DMS53 treated with DMSO at 0.1 percent for 48 hours (cell line): Measurements from ENCODE around the gene NFIA.
A peak's percentile ranks its signal among the peaks of the same experiment; 100 is the strongest.

Source experiments
- DNase-seq: peaks from one replicate; lab custom pipeline; 2025; ENCODE audit not compliant: unreplicated experiment; lab: John Stamatoyannopoulos, UW

Gene NFIA

DNA sequence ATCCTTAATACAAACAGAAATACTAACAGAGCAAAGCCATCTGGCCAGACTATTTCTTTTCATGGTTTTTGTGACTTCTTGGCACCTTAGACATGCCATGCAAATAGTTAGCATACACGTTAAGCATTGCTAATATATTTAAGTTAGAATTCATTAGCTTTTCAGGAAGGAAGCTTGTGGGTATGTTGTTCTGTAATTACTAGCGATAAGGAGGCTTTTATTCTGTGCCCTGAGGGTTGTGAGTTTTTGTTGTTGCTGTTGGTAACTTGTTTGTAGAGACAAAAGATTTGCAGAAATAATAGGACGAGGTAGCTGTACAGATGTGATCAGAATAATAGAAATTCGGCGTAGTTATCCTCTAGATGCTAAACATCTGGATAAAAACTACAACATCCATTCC is 337.3 kb downstream of the NFIA start:
- no peak for DNase-seq

DNA sequence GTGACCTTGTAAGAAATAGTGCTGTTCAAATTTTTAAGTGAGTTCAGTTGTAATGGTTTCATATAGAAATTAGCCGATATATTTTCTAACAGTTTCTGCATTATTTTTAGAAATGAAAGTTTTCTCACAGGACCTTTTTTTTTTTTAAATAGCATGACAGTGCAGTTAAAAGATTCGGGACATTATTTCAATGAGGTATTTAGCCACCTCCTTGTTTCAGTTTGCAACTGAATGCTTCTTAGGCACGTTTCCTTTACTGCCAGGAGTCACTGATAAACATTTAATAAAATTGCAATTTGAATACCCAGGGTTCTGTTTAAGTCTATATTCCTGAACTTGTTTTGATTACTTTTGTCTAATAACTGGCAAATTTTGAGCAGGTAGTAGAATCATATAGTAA is 337.9 kb downstream of the NFIA start:
- no peak for DNase-seq

- no peak for DNase-seq
Observed at GRCh38 chr1:61420909-61421835, 338.8 kb downstream of the NFIA start.

- DNase-seq = no peak
Observed at GRCh38 chr1:61423643-61424042, 341.3 kb downstream of the NFIA start.

GRCh38 chr1:61424382-61424781 is 342.0 kb downstream of the NFIA start:
- peak; percentile 97 for DNase-seq

- no peak for DNase-seq
Observed at GRCh38 chr1:61425040-61425439, 342.7 kb downstream of the NFIA start.

DNA sequence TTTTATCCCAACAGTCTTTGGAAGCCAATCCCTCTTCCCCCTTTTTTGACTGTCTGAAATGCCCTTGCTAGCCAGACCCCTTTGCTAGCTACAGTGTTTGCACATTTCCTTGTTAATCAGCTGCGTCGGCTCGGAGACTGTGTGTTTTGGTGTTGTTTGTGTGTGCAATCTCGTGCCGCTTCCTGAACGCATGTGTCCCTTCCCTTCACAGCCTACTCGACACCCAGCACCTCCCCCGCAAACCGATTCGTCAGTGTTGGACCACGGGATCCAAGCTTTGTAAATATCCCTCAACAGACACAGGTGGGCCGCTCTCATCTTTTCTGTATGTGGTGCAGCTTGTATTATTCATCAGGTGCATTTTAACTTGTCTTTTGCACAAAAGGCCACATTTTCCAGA is 343.9 kb downstream of the NFIA start:
- DNase-seq = no peak

DNA sequence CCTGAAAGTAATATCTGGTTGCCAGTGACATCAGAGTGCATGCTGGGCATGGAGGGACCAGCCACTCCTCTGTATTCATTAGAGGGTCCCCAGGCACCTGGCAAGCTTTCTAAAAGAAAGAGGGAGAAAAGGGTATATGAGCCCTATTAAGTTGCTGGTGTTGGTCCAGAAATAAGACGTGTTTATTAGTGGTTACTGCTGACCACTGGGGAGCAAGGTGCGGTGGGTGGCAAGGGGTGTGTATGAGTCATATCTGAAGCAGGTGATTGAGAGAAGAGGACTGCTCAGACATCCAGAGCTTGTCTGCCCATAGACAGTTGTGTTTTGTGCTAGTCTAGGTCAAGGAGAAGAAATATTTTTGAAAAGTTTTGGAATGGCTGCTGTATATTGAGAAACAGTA is 344.5 kb downstream of the NFIA start:
- no peak for DNase-seq

GRCh38 chr1:61427510-61427909 is 345.1 kb downstream of the NFIA start:
- DNase-seq = no peak

DNA sequence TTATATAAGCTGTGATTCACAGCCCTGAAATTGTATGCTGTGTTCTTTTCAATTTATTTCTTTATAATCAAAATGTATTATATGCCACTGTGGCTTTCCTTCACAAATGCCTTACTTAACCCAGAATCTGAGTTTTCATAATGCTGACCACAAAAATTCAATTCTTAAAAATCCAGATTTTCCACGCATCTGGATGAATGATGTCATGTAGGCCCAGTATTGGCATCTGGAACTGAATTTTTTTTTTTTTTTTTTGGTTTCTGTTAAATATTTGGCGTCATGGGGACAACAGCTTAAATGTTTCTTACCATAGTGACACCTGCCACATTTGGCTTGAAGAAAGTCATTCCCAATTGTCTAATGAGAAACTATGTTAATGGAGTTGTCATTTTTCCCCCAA is 345.8 kb downstream of the NFIA start:
- DNase-seq = no peak

- DNase-seq = no peak
Observed at GRCh38 chr1:61432616-61433388, 350.4 kb downstream of the NFIA start.

GRCh38 chr1:61433646-61434045 is 351.3 kb downstream of the NFIA start:
- no peak for DNase-seq

- no peak for DNase-seq
Observed at GRCh38 chr1:61434276-61434675, 351.9 kb downstream of the NFIA start.

GRCh38 chr1:61435226-61435625 is 352.9 kb downstream of the NFIA start:
- DNase-seq = no peak

- DNase-seq = no peak
Observed at GRCh38 chr1:61436016-61436415, 353.7 kb downstream of the NFIA start.

DNA sequence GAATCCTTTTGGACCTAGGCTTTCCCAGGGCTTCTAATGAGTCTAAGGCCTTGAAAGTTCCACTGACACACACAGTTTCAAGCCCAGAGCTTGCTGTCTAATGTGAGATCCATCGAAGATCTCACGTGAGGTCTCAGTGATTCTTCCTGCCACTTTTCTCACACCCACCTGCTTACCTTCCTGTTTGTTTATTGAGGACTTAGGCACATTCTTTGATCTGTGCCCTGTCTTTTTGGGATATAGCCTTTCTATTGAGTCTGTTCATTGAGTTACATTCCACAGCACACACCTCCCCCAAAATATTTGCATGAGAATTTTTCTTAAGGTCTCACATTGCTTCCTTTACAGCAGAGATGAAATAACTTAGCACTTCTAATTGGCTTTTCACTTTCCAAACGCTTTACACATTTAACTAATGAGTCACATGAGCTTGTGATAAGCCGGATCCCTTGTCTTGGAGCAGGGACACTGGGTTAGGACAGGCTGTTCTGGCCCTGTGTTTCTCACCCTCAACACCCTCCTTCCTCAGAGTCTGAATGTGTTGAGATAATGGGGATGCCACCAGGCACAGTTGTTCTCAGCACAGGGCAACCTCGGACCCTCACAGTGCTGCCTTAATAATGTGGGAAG is 354.2 kb downstream of the NFIA start:
- DNase-seq = no peak

GRCh38 chr1:61439234-61439633 is 356.9 kb downstream of the NFIA start:
- DNase-seq = no peak

DNA sequence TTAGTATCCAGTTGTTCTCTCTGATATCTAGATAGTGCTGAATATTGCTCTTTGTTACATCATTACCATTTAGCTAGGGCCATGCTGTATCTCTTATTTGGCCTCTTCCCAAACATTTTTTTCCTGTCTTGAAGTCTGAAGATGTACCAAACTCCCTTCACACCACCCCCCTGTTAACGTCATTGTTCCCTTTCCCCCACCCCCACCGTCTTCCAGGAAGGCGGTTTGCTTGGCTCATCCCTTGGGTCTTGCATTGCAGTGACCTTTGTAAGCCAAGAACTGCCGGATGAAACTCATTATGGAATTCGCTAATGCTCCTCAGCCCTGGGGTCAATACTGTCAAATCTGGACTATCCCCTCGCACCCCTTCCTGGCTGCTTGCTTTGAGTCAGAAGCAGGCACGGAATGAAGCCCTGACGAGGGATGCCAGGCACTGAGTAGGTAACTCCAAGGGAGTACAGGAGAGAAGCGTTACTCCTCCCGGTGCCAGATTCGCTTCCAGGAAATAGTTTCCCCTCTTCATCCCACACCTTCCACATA is 359.4 kb downstream of the NFIA start:
- DNase-seq = no peak

DNA sequence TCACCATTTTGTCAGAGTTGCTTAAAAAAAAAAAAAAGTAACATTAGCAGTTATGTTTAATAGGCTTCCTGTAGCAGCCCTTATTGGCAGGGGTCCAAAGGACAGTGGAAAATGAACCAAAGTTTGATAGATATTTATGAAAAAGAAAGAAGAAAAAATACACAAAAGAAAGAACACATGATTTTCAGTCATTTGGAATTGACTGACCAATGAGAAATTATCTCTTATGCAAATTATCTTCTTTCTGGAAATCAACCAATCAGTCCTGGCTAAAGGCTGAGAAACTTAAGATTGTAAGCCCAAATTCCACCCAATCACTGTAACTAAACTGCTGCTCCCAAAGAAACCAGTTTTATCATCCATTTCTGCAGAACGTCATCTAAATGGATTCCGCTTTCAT is 360.2 kb downstream of the NFIA start:
- DNase-seq = no peak

- DNase-seq = no peak
Observed at GRCh38 chr1:61444288-61444687, 361.9 kb downstream of the NFIA start.

- DNase-seq = no peak
Observed at GRCh38 chr1:61445269-61445825, 363.0 kb downstream of the NFIA start.
